ENCODE measurements around the gene ZNF281.

- TF ChIP-seq ZNF274 (IDR thresholded peaks at IDR 0.05; ENCODE audit: low read depth, low read length): no peak
- no peak for TF ChIP-seq SUZ12 (IDR thresholded peaks at IDR 0.05; ENCODE audit: extremely low read depth, insufficient read depth, insufficient read length)
- no peak for TF ChIP-seq YY1 (IDR thresholded peaks at IDR 0.05; ENCODE audit: insufficient read depth, insufficient read length)
Measured at GRCh38 chr1:200453553-200453905, 43.7 kb upstream of the ZNF281 start.
